22Rv1 (cell line): ENCODE results near the gene PDE3B.
"Not testable (repeated sequence)": the region's sequence is repeated elsewhere in the genome, so short reads cannot be mapped to it uniquely, and the experiment has no call there.

Experiments
- H3K27ac ChIP-seq: fragments of 450-650 bp; 2 replicates; pipeline ENCODE4 v1.5.1; 2017
- ZFX ChIP-seq: fragments of 450-650 bp; IDR thresholded peaks from 2 replicates; pipeline ENCODE4 v1.6.1; 2017; ENCODE audit warnings: antibody characterized with exemption, borderline replicate concordance
- TF ChIP-seq, protein P1 (sequence below): fragments of 450-650 bp; IDR thresholded peaks from 2 replicates; pipeline ENCODE4 v1.5.1; 2017; ENCODE audit warnings: mild to moderate bottlenecking

The PDE3B gene

GRCh38 chr11:14789879-14790484 is 146.4 kb downstream of the PDE3B start:
- TF ChIP-seq, protein P1, sequence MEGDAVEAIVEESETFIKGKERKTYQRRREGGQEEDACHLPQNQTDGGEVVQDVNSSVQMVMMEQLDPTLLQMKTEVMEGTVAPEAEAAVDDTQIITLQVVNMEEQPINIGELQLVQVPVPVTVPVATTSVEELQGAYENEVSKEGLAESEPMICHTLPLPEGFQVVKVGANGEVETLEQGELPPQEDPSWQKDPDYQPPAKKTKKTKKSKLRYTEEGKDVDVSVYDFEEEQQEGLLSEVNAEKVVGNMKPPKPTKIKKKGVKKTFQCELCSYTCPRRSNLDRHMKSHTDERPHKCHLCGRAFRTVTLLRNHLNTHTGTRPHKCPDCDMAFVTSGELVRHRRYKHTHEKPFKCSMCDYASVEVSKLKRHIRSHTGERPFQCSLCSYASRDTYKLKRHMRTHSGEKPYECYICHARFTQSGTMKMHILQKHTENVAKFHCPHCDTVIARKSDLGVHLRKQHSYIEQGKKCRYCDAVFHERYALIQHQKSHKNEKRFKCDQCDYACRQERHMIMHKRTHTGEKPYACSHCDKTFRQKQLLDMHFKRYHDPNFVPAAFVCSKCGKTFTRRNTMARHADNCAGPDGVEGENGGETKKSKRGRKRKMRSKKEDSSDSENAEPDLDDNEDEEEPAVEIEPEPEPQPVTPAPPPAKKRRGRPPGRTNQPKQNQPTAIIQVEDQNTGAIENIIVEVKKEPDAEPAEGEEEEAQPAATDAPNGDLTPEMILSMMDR, result peak; percentile 76
- TF ChIP-seq ZFX, result no peak
- H3K27ac ChIP-seq, result no peak overlapping the region

- H3K27ac ChIP-seq, result no peak overlapping the region
- TF ChIP-seq, protein P1, result no peak
- TF ChIP-seq ZFX, result no peak
These were observed 149.9 kb downstream of the PDE3B start for GRCh38 chr11:14793546-14793945.

DNA sequence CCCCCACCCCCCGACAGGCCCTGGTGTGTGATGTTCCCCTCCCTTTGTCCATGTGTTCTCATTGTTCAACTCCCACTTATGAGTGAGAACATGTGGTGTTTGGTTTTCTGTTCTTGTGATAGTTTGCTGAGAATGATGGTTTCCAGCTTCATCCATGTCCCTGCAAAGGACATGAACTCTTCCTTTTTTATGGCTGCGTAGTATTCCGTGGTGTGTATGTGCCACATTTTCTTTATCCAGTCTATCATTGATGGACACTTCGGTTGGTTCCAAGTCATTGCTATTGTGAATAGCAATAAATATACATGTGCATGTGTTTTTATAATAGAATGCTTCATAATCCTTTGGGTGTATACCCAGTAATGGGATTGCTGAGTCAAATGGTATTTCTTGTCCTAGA is 152.4 kb downstream of the PDE3B start:
- H3K27ac ChIP-seq, result not testable (repeated sequence)

DNA sequence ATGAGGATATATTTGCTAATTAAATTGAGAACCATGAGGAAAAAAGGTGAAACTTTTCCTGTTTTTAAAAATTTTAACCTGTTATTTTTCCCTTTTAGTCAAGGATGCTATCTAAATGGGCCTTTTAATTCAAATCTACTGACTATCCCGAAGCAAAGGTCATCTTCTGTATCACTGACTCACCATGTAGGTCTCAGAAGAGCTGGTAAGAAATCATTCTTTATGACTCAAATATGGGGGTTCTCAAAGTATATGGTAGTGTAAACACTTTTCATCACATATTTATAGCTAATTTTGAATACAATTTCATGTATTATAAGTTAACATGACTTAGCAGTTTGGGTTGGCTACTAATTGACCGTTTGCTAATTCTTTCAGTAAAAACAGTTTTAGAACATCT is 160.2 kb downstream of the PDE3B start:
- TF ChIP-seq, protein P1, result no peak
- no peak for TF ChIP-seq ZFX
- H3K27ac ChIP-seq, result no peak overlapping the region

DNA sequence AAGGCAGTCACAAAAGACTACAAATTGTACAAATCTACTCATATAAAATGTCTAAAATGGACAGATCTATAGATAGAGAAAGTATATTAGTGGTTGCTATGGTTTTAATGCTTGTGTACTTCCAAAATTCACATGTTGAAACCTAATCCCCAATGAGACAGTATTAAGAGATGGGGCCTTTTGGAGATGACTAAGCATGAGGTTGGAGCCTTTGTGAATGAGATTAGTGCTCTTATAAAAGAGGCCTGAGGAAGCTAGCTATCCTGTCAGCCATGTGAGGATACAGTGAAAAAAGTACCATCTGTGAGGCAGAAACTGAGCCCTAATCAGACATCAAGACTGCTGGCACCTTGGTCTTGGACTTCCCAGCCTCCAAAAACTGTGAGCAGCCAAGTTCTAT is 165.9 kb downstream of the PDE3B start:
- H3K27ac ChIP-seq, result no peak overlapping the region
- no peak for TF ChIP-seq ZFX
- TF ChIP-seq, protein P1, result no peak

DNA sequence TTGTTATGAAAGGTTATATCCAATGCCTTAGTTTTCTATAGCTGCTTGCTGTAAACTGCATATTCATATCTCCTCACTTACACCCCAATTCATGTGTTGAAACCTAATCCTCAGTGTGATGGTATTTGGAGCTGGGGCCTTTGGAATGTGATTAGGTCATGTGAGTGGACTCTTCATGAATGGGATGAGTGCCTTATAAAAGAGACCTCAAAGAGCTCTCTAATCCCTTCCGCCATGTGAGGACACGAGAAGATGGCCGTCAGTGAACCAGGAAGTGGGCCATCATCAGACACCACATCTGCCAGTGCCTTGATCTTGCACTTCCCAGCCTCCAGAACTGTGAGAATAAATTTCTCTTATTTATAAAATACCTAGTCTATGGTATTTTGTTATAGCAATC is 169.2 kb downstream of the PDE3B start:
- TF ChIP-seq, protein P1, result no peak
- TF ChIP-seq ZFX, result no peak
- H3K27ac ChIP-seq, result no peak overlapping the region

GRCh38 chr11:14813516-14813915 is 169.9 kb downstream of the PDE3B start:
- H3K27ac ChIP-seq, result no peak overlapping the region
- no peak for TF ChIP-seq ZFX
- TF ChIP-seq, protein P1, result no peak

DNA sequence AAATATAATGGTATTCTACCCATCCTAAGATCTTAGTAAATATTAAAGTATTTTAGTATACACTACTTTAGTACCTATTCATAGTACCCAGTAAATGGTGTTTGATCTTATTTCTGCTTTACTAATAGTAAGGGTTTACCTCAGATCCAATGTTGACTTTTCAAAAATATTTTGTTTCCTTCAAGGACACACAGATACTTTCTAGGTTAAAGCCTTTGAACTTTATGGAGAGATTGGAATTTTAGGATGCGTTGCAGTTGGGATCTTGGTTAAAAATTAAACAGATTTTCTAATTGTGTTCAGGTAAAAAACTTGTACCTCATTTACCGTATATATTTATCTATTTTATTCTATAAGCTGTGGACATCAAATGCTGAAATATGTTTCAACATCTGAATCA is 175.2 kb downstream of the PDE3B start:
- H3K27ac ChIP-seq, result no peak overlapping the region
- TF ChIP-seq, protein P1, result no peak
- TF ChIP-seq ZFX, result no peak
